ENCODE measurements around the gene CHADL. TPM values are rescaled to one million over a fixed set of nuclear protein-coding genes. Genes with fewer than 3 reads are reported as not detected.

CHADL gene
- total and polyA plus RNA-seq, 10 of the 15 experiments (the other 5 are each of a cell fraction or from before 2014, with no cell fraction given): 0.24 TPM; not detected in 9

GRCh38 chr22:41217553-41218157, 23.1 kb downstream of the CHADL start:
- in situ Hi-C loops (cut with MboI) (no loop called here), intact Hi-C loops (cut with micrococcal nuclease; ENCODE audit: unreplicated experiment) (no loop called here)
- Histone ChIP-seq H4K20me1 (ENCODE audit: control insufficient read depth, insufficient read depth) (no peaks in the 10 kb centered on the region), H3K36me3 (ENCODE audit: control insufficient read depth in 2 of 2, insufficient read depth in 2 of 2, low read length in 1 of 2) (peaks cover 9 to 17% of the 10 kb centered on the region in 2 experiments), H2AFZ (ENCODE audit: control insufficient read depth, low read depth, low read length) (peak overlapping the region; percentile 77), H3K27ac (ENCODE audit: control insufficient read depth, insufficient read depth) (peak overlapping the region; percentile 56), H3K27me3 (replicated peaks in 1 of 2; ENCODE audit: control insufficient read depth in 2 of 2, insufficient read depth in 2 of 2, low read length in 1 of 2) (no peaks in the 10 kb centered on the region), H3K9me3 (replicated peaks; ENCODE audit: control insufficient read depth, insufficient read depth, low read length) (no peaks in the 10 kb centered on the region; the same call in 2 of the 3 replicates), H3K79me2 (ENCODE audit: control insufficient read depth, insufficient read depth, low read length) (no peaks in the 10 kb centered on the region), H3K4me1 (ENCODE audit: control insufficient read depth, insufficient read depth, low read length) (peaks cover 12% of the 10 kb centered on the region), H3K4me3 (peak overlapping the region; percentile 5; the same call in 1 of the 2 replicates), H3K4me2 (ENCODE audit: control insufficient read depth, insufficient read depth) (peak overlapping the region; percentile 64), H3K9ac (ENCODE audit: control insufficient read depth, insufficient read depth, low read length) (peak overlapping the region; percentile 21; the same call in 1 of the 2 replicates)
- ATAC-seq (peak; percentile 97), FAIRE-seq (peak; percentile 92), DNase-seq (ENCODE audit: low read depth, low spot score) (no peak)
- WGBS (ENCODE audit: insufficient coverage, insufficient replicate concordance, low lambda C conversion rate, missing lambda C conversion rate): 40% methylated on average over 16 of the region's 16 CpGs
- no TSS peak for BruUV-seq (replicated peaks)
- ChIA-PET SMC1A (ENCODE audit: uncharacterized antibody, unreplicated experiment) (interaction anchor here (1.0 to 1.5 kb wide), 2 partner anchors 20 to 295 kb away, joined by 3 read pairs; no protein-coding TSS in a partner anchor), CTCF (interaction anchor here (0.6 to 1.3 kb wide), 3 partner anchors 11 to 295 kb away, joined by 3 to 9 read pairs (median 3); no protein-coding TSS in a partner anchor), POLR2A (interaction anchor here (0.5 to 1.5 kb wide), 5 partner anchors 8 to 265 kb away, joined by 3 to 5 read pairs (median 4); partner anchors contain the start of gene TEF), RAD21 (ENCODE audit: unreplicated experiment) (interaction anchor here (0.5 kb wide), 1 partner anchor 756 kb away, joined by 3 read pairs; no protein-coding TSS in a partner anchor)
- TF ChIP-seq CUX1 (IDR thresholded peaks at IDR 0.05; ENCODE audit: insufficient replicate concordance, low read depth, low read length): no peak
- TF ChIP-seq SPI1 (IDR thresholded peaks at IDR 0.05; ENCODE audit: borderline replicate concordance, insufficient read depth, low read depth, low read length): peak; percentile 77
- TF ChIP-seq IKZF1 (conservative IDR thresholded peaks at IDR 0.05): peak; percentile 34; the same call in 1 of the 2 replicates
- no peak for TF ChIP-seq STAT1 (conservative IDR thresholded peaks at IDR 0.05)
- TF ChIP-seq NFYB (IDR thresholded peaks at IDR 0.05; ENCODE audit: insufficient read depth, low read depth, low read length): peak; percentile 67
- no peak for TF ChIP-seq RELA (IDR thresholded peaks at IDR 0.05; ENCODE audit: borderline replicate concordance, partially characterized antibody)
- TF ChIP-seq POLR2AphosphoS5 (IDR thresholded peaks at IDR 0.05; ENCODE audit: low read length): 0 out of 2 replicates have a peak, but pooled peaks have one; percentile 28
- TF ChIP-seq PAX8 (IDR thresholded peaks at IDR 0.05): no peak
- TF ChIP-seq PKNOX1 (IDR thresholded peaks at IDR 0.05): peak; percentile 36
- TF ChIP-seq DPF2 (IDR thresholded peaks at IDR 0.05): no peak
- TF ChIP-seq TCF12 (IDR thresholded peaks at IDR 0.05; ENCODE audit: low read depth, low read length): 0 out of 2 replicates have a peak, but pooled peaks have one; percentile 30
- TF ChIP-seq MTA2 (IDR thresholded peaks at IDR 0.05; ENCODE audit: low read depth): 0 out of 2 replicates have a peak, but pooled peaks have one; percentile 11
- no peak for TF ChIP-seq FOXM1 (IDR thresholded peaks at IDR 0.05; ENCODE audit: low read depth, low read length)
- TF ChIP-seq ZSCAN29 (IDR thresholded peaks at IDR 0.05): no peak
- peak in 1 of 2 experiments; percentile 17; a peak in 2 of 4 replicates for TF ChIP-seq IKZF2 (IDR thresholded peaks at IDR 0.05)
- no peak for TF ChIP-seq ATF7 (IDR thresholded peaks at IDR 0.05; ENCODE audit: low read depth)
- no peak for TF ChIP-seq NR2C2 (IDR thresholded peaks at IDR 0.05; ENCODE audit: borderline replicate concordance, control insufficient read depth, insufficient read length, low read depth)
- TF ChIP-seq LARP7 (IDR thresholded peaks at IDR 0.05): no peak
